Endothelial cell of umbilical vein (primary cell): ENCODE measurements around the gene DIPK1A. TPM values are rescaled to one million over a fixed set of nuclear protein-coding genes. Genes with fewer than 3 reads are reported as not detected.

Source experiments
- BruUV-seq: library from RNA; stranded (reverse); fragments of 400-500 nt; replicated peaks from 2 replicates; lab custom pipeline; 2021; lab: Mats Ljungman, UMichigan
- CTCF ChIA-PET: fragments of 300-600, 350-600 bp; sonication (Branson Sonifier 250); formaldehyde crosslinking; loops from one replicate; lab custom pipeline; 2021; ENCODE audit warnings: antibody characterized with exemption, inconsistent platforms; lab: Charles Lee
- POLR2A ChIA-PET: fragments of 300-600, 350-600 bp; sonication (Branson Sonifier 250); formaldehyde crosslinking; loops from one replicate; lab custom pipeline; 2021; ENCODE audit warnings: antibody characterized with exemption, inconsistent platforms; lab: Charles Lee
- DNase-seq: peaks from one replicate; pipeline ENCODE4 v3.0.0-alpha.2; 2011; ENCODE audit warnings: low read depth, low spot score
- FAIRE-seq: peaks from 2 replicates; lab custom pipeline; 2011; peaks lifted over from hg19 to GRCh38; lab: Jason Lieb, UNC
- H2AFZ ChIP-seq: 2 replicates; pipeline ENCODE4 v1.6.0; 2012; ENCODE audit warnings: low read depth, low read length, control low read depth, inconsistent platforms
- H3K27ac ChIP-seq: 2 replicates; pipeline ENCODE4 v1.5.1; 2011; ENCODE audit warnings: low read depth, mild to moderate bottlenecking, control low read depth, low read length, moderate library complexity; ENCODE audit not compliant: insufficient read depth
- H3K27me3 ChIP-seq, 2 experiments: 2 replicates each; pipeline versions ENCODE4 v1.6.0 to v1.6.1; 2011; ENCODE audit warnings: low read length in 2 of 2, mixed read lengths in 1 of 2; ENCODE audit not compliant: control insufficient read depth in 2 of 2, insufficient read depth in 2 of 2
- H3K36me3 ChIP-seq, 2 experiments: 2 replicates in 1 of 2; 3 replicates in 1 of 2; pipeline ENCODE4 v1.5.1; 2011; ENCODE audit warnings: low read length in 2 of 2, mild to moderate bottlenecking in 1 of 2, moderate library complexity in 1 of 2; ENCODE audit not compliant: control insufficient read depth in 2 of 2, insufficient read depth in 2 of 2; ENCODE audit errors: extremely low read depth in 1 of 2
- H3K4me1 ChIP-seq: 3 replicates; pipeline ENCODE4 v1.5.1; 2011; ENCODE audit warnings: mild to moderate bottlenecking, low read length; ENCODE audit not compliant: control insufficient read depth, insufficient read depth; ENCODE audit errors: extremely low read depth
- H3K4me2 ChIP-seq: 2 replicates; pipeline ENCODE4 v1.6.1; 2011; ENCODE audit warnings: low read length, control low read depth, mixed read lengths; ENCODE audit not compliant: insufficient read depth
- H3K4me3 ChIP-seq, 3 experiments: fragments of 200-600 bp in 1 of 3; sonication (generic), shearing (Covaris generic) in 1 of 3; replicated peaks in 1 of 3; 2 replicates each; pipeline ENCODE4 v1.5.1; 2011 to 2016; ENCODE audit warnings: control low read depth in 3 of 3, low read length in 3 of 3, mild to moderate bottlenecking in 2 of 3, inconsistent platforms in 1 of 3, low read depth in 1 of 3, moderate library complexity in 1 of 3; ENCODE audit not compliant: insufficient read depth in 1 of 3
- H3K79me2 ChIP-seq: 2 replicates; pipeline ENCODE4 v1.6.0; 2012; ENCODE audit warnings: low read length, inconsistent platforms; ENCODE audit not compliant: control insufficient read depth, insufficient read depth
- H3K9ac ChIP-seq: replicated peaks from 2 replicates; pipeline ENCODE3; 2011; ENCODE audit warnings: low read length, control low read depth; ENCODE audit not compliant: insufficient read depth; ENCODE audit errors: extremely low read depth
- H3K9me1 ChIP-seq: replicated peaks from 3 replicates; pipeline ENCODE4 v1.6.0; 2011; ENCODE audit warnings: mild to moderate bottlenecking, low read length; ENCODE audit not compliant: control insufficient read depth, insufficient read depth; ENCODE audit errors: extremely low read depth
- H3K9me3 ChIP-seq: replicated peaks from 2 replicates; pipeline ENCODE4 v1.5.1; 2012; ENCODE audit warnings: low read length, inconsistent platforms; ENCODE audit not compliant: control insufficient read depth, insufficient read depth
- H4K20me1 ChIP-seq: replicated peaks from 2 replicates; pipeline ENCODE3; 2011; ENCODE audit warnings: mild to moderate bottlenecking, low read length; ENCODE audit not compliant: control insufficient read depth, insufficient read depth; ENCODE audit errors: extremely low read depth
- FOS ChIP-seq: IDR thresholded peaks from 2 replicates; pipeline ENCODE4 v1.6.1; 2011; ENCODE audit warnings: mild to moderate bottlenecking, low read length, moderate library complexity, borderline replicate concordance; ENCODE audit not compliant: insufficient read depth
- GATA2 ChIP-seq: IDR thresholded peaks from 2 replicates; pipeline ENCODE4 v1.7.0; 2011; ENCODE audit warnings: low read depth, mild to moderate bottlenecking, moderate library complexity, mixed read lengths, low read length; ENCODE audit not compliant: insufficient read length, insufficient read depth
- MYC ChIP-seq: IDR thresholded peaks from one replicate; pipeline ENCODE4 v1.6.1; 2011; ENCODE audit warnings: mild to moderate bottlenecking, low read depth, low read length
- POLR2A ChIP-seq: IDR thresholded peaks from 2 replicates; pipeline ENCODE4 v1.6.1; 2012; ENCODE audit warnings: low read depth, mild to moderate bottlenecking, control low read depth, low read length
- dilution Hi-C: fragments of 300-500 bp; cut with MboI; formaldehyde crosslinking; loops from one replicate; pipeline ENCODE4 v1.15.0; 2019; ENCODE audit warnings: low sequenced_read_pairs; ENCODE audit not compliant: extremely low pct_ligation_motif_present
- intact Hi-C: fragments of 100-400 bp; cut with micrococcal nuclease; formaldehyde crosslinking; loops from one replicate; pipeline ENCODE4 v1.10.0; 2022
- polyA plus RNA-seq, 4 experiments: library from polyadenylated mRNA; depleted of rRNA in 3 of 4; stranded (reverse) in 3 of 4; unstranded in 1 of 4; fragments of >200 nt; gene quantifications; 2 replicates each; pipeline versions ENCODE4 v1.2.1 to v1.2.3, GENCODE V29; 2011 to 2012; ENCODE audit warnings: missing spikeins in 1 of 4
- total RNA-seq: library from RNA; stranded (reverse); gene quantifications from 2 replicates; pipeline ENCODE4 v1.2.3, GENCODE V29; 2021

The DIPK1A gene
- total and polyA plus RNA-seq, 2 donors (not counting 3 experiments of a cell fraction or from before 2014, with no cell fraction given), result 0.25 to 0.93 TPM

GRCh38 chr1:92808381-92808780 lies 152.9 kb downstream of the DIPK1A start:
- no peak for DNase-seq
- no peak overlapping the region for H3K4me2 ChIP-seq
- H3K27me3 ChIP-seq, result no peaks in the 10 kb centered on the region
- dilution Hi-C loops (no loop called here), intact Hi-C loops (no loop called here)
- peaks cover 15% of the 10 kb centered on the region for H3K4me1 ChIP-seq
- BruUV-seq, result no TSS peak
- FAIRE-seq, result no peak
- no peaks in the 10 kb centered on the region for H3K9me1 ChIP-seq
- ChIA-PET CTCF (interaction anchor here (1.5 to 1.7 kb wide), 2 partner anchors 10 to 59 kb away, joined by 4 to 6 read pairs; no protein-coding TSS in a partner anchor), POLR2A (no interaction called here)
- no peaks in the 10 kb centered on the region for H4K20me1 ChIP-seq
- no peaks in the 10 kb centered on the region for H3K9me3 ChIP-seq
- H3K27ac ChIP-seq, result no peak overlapping the region
- TF ChIP-seq FOS (peak; percentile 29), GATA2 (peak; percentile 34), MYC (no peak)
- peak overlapping the region; percentile 74 for H2AFZ ChIP-seq
- H3K4me3 ChIP-seq, result no peak overlapping the region
- no peaks in the 10 kb centered on the region for H3K79me2 ChIP-seq
- H3K36me3 ChIP-seq, result no peaks in the 10 kb centered on the region
- no peak overlapping the region for H3K9ac ChIP-seq

DNA sequence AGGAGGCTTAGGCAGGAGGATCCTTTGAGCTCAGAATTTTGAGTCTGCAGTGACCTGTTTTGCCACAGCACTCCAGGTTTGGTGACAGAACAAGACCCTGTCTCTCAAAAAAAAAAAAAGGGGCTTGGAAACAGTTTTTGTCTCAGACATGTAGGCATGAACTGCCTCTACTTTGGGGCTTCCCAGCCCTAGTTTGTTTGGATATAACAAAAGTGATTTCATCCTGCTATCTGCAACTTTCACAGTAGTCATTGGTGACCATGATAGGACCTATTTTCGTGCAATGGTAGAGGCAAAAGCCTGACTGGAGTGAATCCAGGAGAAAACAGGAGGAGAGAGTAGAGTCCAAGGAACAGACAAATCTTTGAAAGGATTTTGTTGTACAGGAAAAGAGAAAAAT lies 156.0 kb downstream of the DIPK1A start:
- peaks cover 15% of the 10 kb centered on the region for H3K4me1 ChIP-seq
- no peaks in the 10 kb centered on the region for H3K36me3 ChIP-seq
- dilution Hi-C loops, result no loop called here
- no peaks in the 10 kb centered on the region for H3K27me3 ChIP-seq
- peak overlapping the region; percentile 49 for H2AFZ ChIP-seq
- peak overlapping the region; percentile 34 for H3K9ac ChIP-seq
- H3K79me2 ChIP-seq, result no peaks in the 10 kb centered on the region
- no peak for TF ChIP-seq POLR2A
- DNase-seq, result no peak
- no peaks in the 10 kb centered on the region for H3K9me1 ChIP-seq
- H3K4me3 ChIP-seq, result no peak overlapping the region
- FAIRE-seq, result no peak
- intact Hi-C loops, result loop anchor here (2.0 kb wide), 1 partner anchor 26 kb away; no protein-coding TSS in a partner anchor
- no TSS peak for BruUV-seq
- no peaks in the 10 kb centered on the region for H3K9me3 ChIP-seq
- ChIA-PET CTCF (interaction anchor here (0.6 to 2.1 kb wide), 11 partner anchors 11 to 56 kb away, joined by 3 to 21 read pairs (median 7); partner anchors contain the start of gene RPL5), POLR2A (interaction anchor here (1.0 kb wide), 2 partner anchors 13 to 27 kb away, joined by 3 read pairs; partner anchors contain the start of gene RPL5)
- H4K20me1 ChIP-seq, result no peaks in the 10 kb centered on the region
- peak overlapping the region; percentile 56 for H3K4me2 ChIP-seq
- H3K27ac ChIP-seq, result peak overlapping the region; percentile 94
